GM19240 (cell line): ENCODE data around the gene PECR.
A peak's percentile ranks its signal among the peaks of the same experiment; 100 is the strongest.

ENCODE experiments used
- DNase-seq: peaks from one replicate; pipeline ENCODE4 v3.0.0; 2011; ENCODE audit warnings: low spot score; ENCODE audit not compliant: insufficient read length

The PECR gene

GRCh38 chr2:216071111-216071851 is 10.3 kb downstream of the PECR start:
- no peak for DNase-seq

DNA sequence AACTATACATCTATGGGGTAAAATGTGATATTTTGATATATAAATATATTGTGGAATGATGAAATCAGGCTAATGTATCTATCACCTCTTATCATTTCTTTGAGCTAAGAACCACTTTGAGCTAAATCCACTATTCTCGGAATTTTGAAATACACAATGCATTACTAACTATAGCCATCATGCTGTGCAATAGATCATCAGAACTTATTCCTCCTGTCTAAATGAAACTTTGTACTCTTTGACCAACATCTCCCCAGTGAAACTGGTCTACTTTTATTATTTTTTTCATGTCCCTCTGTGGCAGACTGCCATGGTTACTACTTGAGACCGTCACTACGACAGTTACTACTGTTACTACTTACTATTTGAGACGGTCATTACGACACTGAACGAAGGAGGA is 11.4 kb downstream of the PECR start:
- DNase-seq, result no peak

DNA sequence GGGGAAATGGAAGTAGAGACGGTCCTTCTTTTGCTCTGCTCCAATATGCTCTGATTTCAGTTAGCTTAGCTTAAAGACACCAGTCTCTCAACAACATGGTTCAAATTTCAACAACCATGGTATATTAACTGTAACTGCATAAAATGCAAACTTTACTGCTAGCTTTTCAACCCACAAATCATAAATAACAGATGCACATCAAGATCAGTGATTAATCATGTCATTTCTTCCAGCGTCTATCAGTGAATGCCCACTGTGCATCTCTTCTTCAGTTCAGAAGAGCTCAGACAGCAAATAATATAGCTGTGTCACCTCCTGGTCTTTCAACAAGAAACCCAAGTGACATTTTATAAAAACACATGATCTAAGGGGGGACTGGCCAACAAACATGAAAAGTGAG is 12.6 kb downstream of the PECR start:
- no peak for DNase-seq

DNA sequence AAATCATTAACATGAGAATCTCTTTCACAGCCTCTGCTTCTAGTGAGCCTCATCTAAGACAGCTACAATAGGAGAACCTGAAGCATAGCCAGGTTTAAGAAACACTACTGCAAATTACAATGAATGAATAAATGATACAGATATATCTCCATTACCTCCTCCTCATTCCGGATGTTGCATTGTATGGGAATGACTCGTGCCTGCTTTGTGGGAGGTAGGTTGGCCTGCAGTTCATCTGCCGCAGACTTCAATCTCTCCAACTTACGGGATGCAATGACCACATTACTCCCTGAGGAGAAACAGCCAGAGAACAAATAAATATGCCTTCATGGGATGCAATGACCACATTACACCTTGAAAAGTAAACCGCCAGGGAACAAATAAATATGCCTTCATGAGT is 15.4 kb downstream of the PECR start:
- no peak for DNase-seq

GRCh38 chr2:216064665-216065064 is 16.9 kb downstream of the PECR start:
- DNase-seq, result no peak

- no peak for DNase-seq
Measured at GRCh38 chr2:216064014-216064630, 17.5 kb downstream of the PECR start.

DNA sequence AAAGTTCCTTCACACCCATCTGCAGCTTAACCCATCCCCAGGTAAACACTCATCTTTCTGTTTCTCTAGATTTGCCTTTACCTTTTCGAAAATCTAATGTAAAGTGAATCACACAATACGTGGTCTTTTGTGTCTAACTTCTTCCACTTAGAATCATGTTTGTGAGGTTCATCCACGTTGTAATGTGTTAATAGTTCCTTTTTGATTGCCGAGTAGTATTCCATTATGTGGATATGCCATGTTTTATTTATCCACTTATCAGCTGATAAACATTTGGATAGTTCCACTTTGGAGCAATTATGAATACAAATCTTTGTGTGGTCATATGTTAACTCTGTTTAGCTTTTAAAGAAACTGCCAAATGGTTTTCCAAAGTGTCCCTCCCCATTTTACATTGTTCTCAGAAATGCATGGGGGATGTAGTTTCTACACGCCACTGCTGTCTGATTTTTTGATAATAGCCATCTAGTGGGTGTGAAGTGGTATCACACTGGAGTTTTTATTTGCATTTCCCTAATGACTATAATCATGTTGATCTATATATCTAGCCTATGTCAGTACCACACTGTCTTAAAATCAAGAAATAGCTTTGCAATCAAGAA is 22.3 kb downstream of the PECR start:
- DNase-seq, result no peak

- DNase-seq, result peak; percentile 73
Measured at GRCh38 chr2:216057688-216058193, 23.9 kb downstream of the PECR start.

DNA sequence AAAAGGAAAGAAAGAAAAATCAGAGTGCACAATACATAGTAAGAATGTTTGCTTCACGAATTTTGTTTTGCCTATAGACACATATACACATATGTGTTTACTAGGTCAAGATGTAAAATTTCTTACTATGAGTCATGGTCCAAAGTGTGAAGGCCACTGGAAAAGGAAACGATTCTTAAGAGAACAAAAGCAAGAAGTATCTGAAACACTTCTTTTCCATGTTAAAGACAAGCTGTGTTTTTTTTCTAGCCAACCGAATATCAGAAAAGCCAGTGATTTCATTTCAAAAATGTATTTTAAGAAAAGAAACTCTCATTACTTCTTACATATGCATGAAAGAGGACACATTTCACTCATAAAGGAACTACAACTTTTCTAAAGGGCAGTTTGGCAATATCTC is 24.9 kb downstream of the PECR start:
- DNase-seq, result peak; percentile 15

DNA sequence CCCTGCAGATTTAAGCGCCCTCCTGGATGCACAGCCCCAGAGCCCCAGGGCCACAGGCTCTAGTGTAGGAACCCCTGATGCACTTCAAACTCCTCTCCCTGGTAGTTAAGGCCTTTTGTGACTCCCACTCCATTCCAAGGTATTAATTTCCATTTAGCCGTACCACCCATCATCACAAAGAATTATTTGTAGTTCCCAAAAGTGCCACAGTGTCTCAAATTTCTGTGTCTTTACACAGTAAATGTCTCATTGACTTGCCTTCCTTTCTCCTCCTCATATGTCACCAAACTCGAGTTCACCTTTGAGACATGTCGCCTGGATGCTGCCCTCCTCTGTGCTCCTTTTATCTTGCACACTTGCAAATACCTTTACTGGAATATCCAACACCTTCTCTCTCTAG is 25.9 kb downstream of the PECR start:
- no peak for DNase-seq

GRCh38 chr2:216052420-216052819 is 29.2 kb downstream of the PECR start:
- DNase-seq, result no peak

GRCh38 chr2:216051350-216051749 is 30.3 kb downstream of the PECR start:
- DNase-seq, result no peak

GRCh38 chr2:216049452-216049851 is 32.2 kb downstream of the PECR start:
- DNase-seq, result no peak

GRCh38 chr2:216047397-216047796 is 34.2 kb downstream of the PECR start:
- DNase-seq, result no peak

DNA sequence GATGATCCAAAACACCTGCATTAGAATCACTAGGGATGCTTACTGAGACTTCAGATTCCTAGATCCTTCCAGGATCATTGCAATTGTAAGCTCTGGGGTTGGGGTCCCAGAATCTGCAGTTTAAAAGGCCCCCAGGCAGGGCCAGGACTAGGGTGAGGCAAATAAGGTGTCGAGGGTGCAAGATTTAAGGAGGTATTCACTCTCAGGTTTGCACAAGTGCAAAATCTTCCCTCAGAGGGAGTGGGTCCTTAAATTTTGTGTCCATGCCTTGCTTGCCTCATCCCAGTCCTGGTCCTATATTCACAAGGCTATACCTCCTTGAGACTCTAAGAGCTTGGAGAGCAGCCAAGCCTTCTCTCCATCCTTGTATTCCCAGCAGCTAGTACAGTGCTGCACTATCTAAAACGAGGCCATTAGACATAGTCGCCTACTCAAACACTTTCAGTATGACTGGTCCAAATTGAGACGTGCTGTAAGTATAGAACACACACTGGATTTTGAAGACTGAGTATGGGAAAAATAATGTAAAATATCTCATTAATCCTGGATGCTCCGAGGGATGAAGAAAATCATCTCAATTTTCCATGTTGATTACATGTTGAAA is 36.6 kb downstream of the PECR start:
- no peak for DNase-seq

DNA sequence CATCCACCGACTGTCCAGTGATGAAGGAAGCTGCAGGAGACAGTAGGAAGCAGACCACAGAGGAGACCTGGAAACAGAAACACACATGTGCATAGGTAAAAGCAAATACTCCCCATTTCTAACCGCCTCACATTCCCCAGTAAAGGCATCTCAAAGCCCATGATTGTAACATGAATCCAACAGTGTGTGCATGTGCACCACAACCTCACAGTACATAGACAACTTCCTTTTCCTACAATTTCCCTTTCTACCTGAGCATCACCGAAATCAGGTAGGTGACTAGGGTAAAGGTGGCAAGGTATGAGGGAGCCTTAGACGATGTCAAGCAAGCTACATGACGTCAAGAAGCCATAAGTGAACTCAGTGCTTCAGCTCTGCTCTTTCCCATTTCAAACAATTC is 37.7 kb downstream of the PECR start:
- DNase-seq, result no peak

DNA sequence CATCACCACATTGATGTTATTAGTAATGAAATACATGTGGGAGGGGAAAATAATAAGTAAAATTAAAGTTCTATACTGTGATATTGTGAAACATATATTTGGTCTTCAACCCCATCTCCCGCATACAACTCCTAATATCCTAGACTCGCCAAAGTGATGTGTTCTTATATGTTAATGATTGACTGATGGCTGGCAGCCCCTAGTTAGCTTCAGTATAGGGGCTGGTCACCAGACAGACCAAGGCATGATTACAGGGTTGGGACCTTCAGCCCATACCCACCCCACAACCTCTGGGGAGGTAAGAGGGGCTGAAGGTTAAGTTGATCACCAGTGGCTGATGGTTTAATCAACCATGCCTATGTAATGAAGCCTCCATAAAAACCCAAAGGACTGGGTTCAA is 40.2 kb downstream of the PECR start:
- DNase-seq, result no peak

GRCh38 chr2:216039918-216040317 is 41.7 kb downstream of the PECR start:
- DNase-seq, result no peak

DNA sequence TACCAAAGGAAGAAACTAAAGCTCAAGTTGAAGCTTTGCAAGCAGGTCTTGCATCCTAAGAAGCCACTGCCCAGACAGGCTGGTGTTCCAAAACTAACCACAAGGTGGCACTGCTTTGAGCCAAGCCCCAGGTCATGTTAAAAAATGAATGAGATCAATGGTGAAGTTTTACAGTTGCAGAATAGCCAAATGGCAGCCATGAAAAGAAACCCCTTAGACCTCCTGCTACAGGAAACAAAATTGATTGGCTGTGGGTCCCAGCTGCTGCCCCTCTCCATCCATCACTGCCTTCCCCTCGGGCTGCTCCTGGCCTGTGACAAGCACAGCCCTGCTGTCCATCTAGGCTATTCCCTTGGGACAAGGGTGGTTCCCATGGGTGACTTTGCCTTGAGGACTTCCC is 47.5 kb downstream of the PECR start:
- DNase-seq, result no peak

DNA sequence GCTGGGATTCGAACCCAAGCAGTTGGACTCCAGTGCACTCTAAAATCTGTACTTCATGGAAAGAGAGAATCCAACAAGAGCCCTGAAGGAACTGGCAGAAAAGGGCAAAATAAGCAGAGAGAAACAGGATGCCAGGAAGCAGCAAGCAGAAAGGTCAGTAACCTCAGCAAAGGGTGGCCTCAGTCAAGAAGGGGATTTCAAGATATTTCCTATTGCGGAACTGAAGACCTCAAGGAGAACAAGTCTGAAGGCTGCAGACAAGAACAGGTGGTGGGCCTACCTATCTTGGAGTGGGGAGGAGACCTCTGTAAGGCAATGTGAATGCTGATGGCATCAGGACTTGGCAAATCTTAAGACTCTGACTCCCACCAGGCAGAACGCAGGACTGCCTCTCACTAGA is 48.2 kb downstream of the PECR start:
- no peak for DNase-seq

DNA sequence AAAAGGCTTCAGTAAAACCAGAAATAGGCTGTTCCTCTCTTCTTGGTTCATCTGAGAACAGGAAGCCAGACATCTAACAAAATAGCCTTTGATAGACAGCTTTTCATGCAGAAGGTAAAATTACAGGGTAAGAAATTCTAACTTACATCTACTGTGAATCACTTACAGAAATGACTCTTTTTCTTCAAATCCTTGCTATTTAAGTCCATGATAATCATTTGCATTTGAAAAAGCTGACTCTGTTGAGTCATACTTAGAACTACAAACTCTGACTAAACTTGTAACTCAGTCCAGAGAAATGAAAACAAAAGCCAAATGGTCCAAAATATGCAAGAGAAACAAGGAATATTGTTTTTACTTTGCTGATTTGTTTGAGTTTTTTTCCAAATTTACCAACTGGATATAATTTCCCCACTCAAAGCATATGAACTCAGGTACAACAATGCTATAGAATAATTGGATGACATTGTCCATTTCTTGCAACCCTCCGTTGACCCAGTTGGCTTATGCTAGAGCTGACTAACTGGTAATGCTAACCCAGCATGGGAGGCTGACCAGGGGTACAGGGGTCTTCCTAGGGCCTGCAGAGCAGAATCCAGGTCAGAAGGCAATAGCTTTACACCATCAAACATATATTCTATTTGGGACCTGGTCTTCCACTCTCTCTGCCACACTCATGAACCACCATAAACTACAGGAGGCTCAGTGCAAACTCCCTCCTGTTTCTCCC is 49.5 kb downstream of the PECR start:
- no peak for DNase-seq

DNA sequence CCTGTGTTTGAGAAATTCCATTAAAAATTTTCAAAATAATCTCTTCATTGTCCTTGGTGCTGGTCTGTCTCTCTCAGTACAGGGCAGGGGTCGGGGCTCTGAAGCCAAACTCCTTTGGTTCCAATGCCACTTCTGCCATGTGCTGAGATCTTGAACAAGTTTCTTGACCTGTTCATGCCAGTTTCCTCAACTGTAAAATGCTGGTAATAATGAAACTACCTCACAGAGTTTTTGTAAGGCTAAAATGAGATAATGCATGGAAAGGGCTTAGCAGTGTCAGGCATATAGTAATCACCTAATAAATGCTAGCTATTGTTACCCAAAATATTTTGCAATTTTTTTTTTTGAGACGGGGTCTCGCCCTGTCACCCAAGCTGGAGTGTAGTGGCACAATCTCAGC is 51.4 kb downstream of the PECR start:
- no peak for DNase-seq
